Uterus (tissue), 4 donors: Measurements from ENCODE around the gene TAMM41. TPM values are rescaled to one million over a fixed set of nuclear protein-coding genes. Genes with fewer than 3 reads are reported as not detected.

ENCODE experiments used
- DNase-seq, 2 donors: peaks; one replicate each; pipeline ENCODE4 v3.0.0-alpha.2; 2019 to 2020
- H3K27ac ChIP-seq, 2 donors: fragments of 200-600 bp; sonication (generic); 1 replicate in 1 of 2; 2 replicates in 1 of 2; pipeline ENCODE4 v1.5.1; 2016 to 2018
- H3K27me3 ChIP-seq, 2 donors: fragments of 200-600 bp; sonication (generic); one replicate each; pipeline ENCODE4 v1.5.1; 2018 to 2019; ENCODE audit warnings: control low read depth in 1 of 2
- H3K36me3 ChIP-seq, 2 donors: fragments of 200-600 bp; sonication (generic); one replicate each; pipeline ENCODE4 v1.5.1; 2019; ENCODE audit warnings: control low read depth in 1 of 2
- H3K4me1 ChIP-seq, 2 donors: fragments of 200-600 bp; sonication (generic); one replicate each; pipeline ENCODE4 v1.5.1; 2018 to 2019; ENCODE audit warnings: control low read depth in 1 of 2
- H3K4me3 ChIP-seq, 2 donors: fragments of 200-600 bp; sonication (generic); 1 replicate in 1 of 2; 2 replicates in 1 of 2; pipeline ENCODE4 v1.5.1; 2018 to 2019; ENCODE audit warnings: mild to moderate bottlenecking in 1 of 2
- H3K9me3 ChIP-seq, 2 donors: fragments of 200-600 bp; sonication (generic); one replicate each; pipeline ENCODE4 v1.5.1; 2019; ENCODE audit warnings: control low read depth in 1 of 2
- POLR2A ChIP-seq, 2 donors: fragments of 450-650 bp; IDR thresholded peaks; one replicate each; pipeline ENCODE4 v1.6.1; 2016; ENCODE audit warnings: antibody characterized with exemption in 2 of 2, mild to moderate bottlenecking in 1 of 2, moderate library complexity in 1 of 2
- intact Hi-C: fragments of 100-400 bp; cut with DNase I; formaldehyde crosslinking; loops from one replicate; pipeline ENCODE4 v1.15.1; 2023; ENCODE audit warnings: low total_unique reads
- total RNA-seq, 4 donors: library from RNA; depleted of rRNA in 3 of 4; stranded (reverse); fragments of >200 nt in 3 of 4; gene quantifications; one replicate each; pipeline versions ENCODE4 v1.1.0 to v1.2.4, GENCODE V29; 2014 to 2023
- TF ChIP-seq, protein P1 (sequence below), 4 experiments: fragments of 200-600 bp in 2 of 4; fragments of 450-650 bp in 2 of 4; sonication (generic) in 2 of 4; IDR thresholded peaks; one replicate each; pipeline ENCODE4 v1.5.1; 2016 to 2019; ENCODE audit warnings: antibody characterized with exemption in 4 of 4, mild to moderate bottlenecking in 2 of 4, moderate library complexity in 1 of 4
- donor health status: DM: yes; HTN: yes; CAD: no.

The TAMM41 gene
- total RNA-seq, 4 donors from 2014 or later = 4.9 to 34.6 (median 25.6) TPM

DNA sequence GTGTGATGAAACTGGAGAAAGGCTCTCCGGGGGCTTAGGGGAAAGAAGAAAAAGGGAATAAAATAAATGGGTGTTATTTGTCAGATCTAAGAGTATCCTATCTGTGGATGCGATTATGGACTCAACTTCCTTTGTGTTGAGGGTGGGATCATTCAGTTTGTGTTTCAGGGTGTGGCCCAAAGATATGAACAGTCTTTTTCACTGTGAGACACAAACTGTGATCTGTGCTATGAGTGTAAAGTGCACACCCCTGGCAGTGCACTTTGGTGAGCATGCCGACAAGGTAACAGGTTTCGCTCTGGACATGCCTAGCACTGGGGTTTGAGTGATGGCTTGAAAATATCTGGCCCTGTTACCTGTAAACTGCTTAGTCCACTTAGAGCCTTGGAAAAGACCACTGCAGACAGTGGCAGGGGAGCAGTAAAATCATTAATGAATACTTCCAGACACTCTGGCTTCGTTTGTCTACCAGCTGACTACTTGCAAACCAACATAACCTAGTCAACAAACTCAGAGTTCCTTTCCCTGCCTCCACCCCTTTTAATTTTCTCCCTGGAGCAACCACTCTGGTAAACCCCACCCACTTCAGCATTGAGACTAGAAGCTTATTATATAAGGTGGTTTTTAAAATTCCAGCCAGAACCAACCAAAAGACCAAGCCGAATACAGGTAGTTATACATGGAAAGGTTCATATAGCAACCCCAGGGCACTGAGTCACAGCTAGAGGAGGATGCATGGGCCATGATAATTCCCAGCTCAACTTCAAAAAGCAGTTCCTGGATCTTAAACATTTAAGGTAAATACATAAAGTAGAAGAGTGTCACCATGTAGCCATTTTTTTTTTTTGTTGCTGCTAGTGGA, 55.1 kb downstream of the TAMM41 start:
- intact Hi-C loops = no loop called here
- no peak for DNase-seq
- H3K4me1 ChIP-seq = no peaks in the 10 kb centered on the region
- H3K36me3 ChIP-seq = no peaks in the 10 kb centered on the region
- H3K27me3 ChIP-seq = no peaks in the 10 kb centered on the region
- H3K9me3 ChIP-seq = no peaks in the 10 kb centered on the region
- TF ChIP-seq POLR2A (IDR thresholded peaks at IDR 0.05) = no peak
- TF ChIP-seq, protein P1, sequence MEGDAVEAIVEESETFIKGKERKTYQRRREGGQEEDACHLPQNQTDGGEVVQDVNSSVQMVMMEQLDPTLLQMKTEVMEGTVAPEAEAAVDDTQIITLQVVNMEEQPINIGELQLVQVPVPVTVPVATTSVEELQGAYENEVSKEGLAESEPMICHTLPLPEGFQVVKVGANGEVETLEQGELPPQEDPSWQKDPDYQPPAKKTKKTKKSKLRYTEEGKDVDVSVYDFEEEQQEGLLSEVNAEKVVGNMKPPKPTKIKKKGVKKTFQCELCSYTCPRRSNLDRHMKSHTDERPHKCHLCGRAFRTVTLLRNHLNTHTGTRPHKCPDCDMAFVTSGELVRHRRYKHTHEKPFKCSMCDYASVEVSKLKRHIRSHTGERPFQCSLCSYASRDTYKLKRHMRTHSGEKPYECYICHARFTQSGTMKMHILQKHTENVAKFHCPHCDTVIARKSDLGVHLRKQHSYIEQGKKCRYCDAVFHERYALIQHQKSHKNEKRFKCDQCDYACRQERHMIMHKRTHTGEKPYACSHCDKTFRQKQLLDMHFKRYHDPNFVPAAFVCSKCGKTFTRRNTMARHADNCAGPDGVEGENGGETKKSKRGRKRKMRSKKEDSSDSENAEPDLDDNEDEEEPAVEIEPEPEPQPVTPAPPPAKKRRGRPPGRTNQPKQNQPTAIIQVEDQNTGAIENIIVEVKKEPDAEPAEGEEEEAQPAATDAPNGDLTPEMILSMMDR (IDR thresholded peaks at IDR 0.05) = no peak
- H3K27ac ChIP-seq = no peak overlapping the region
- no peak overlapping the region for H3K4me3 ChIP-seq

- DNase-seq = no peak
- intact Hi-C loops = no loop called here
- Histone ChIP-seq H3K9me3 (no peaks in the 10 kb centered on the region), H3K27me3 (no peaks in the 10 kb centered on the region), H3K36me3 (no peaks in the 10 kb centered on the region), H3K4me1 (no peaks in the 10 kb centered on the region), H3K4me3 (no peak overlapping the region), H3K27ac (no peak overlapping the region)
- TF ChIP-seq, protein P1 (IDR thresholded peaks at IDR 0.05) = no peak
- no peak for TF ChIP-seq POLR2A (IDR thresholded peaks at IDR 0.05)
These were observed 57.3 kb downstream of the TAMM41 start for GRCh38 chr3:11789412-11789811.

- Histone ChIP-seq H3K9me3 (no peaks in the 10 kb centered on the region), H3K36me3 (no peaks in the 10 kb centered on the region), H3K4me1 (no peaks in the 10 kb centered on the region), H3K4me3 (no peak overlapping the region), H3K27me3 (no peaks in the 10 kb centered on the region), H3K27ac (no peak overlapping the region)
- intact Hi-C loops = no loop called here
- no peak for DNase-seq
- TF ChIP-seq, protein P1 (IDR thresholded peaks at IDR 0.05) = no peak
- TF ChIP-seq POLR2A (IDR thresholded peaks at IDR 0.05) = no peak
These were observed 61.7 kb downstream of the TAMM41 start for GRCh38 chr3:11784971-11785377.

DNA sequence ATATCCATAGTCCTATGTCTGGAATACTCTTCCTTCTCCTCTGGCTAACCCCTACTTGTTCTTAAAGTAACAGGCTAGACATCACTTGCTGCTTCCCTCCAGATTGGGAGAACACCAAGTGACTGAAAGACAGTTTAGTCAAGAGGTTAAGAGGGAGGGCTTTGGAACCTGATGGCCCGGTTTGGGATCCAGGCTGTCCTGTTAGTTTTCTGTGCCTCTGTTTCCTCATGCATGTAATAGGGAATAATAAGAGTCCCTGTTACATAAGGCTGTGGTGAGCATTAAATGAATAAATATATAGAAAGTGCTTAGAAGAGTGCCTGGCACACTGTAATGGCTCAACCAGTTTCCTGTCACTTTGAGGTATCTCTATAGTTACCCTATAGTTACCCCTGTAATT, 66.3 kb downstream of the TAMM41 start:
- intact Hi-C loops = no loop called here
- H3K4me1 ChIP-seq = no peaks in the 10 kb centered on the region
- no peaks in the 10 kb centered on the region for H3K9me3 ChIP-seq
- no peak overlapping the region for H3K4me3 ChIP-seq
- H3K36me3 ChIP-seq = no peaks in the 10 kb centered on the region
- H3K27ac ChIP-seq = no peak overlapping the region
- TF ChIP-seq, protein P1 (IDR thresholded peaks at IDR 0.05) = no peak
- no peak for TF ChIP-seq POLR2A (IDR thresholded peaks at IDR 0.05)
- no peaks in the 10 kb centered on the region for H3K27me3 ChIP-seq
- DNase-seq = no peak

- Histone ChIP-seq H3K27me3 (no peaks in the 10 kb centered on the region), H3K36me3 (no peaks in the 10 kb centered on the region), H3K27ac (no peak overlapping the region), H3K4me1 (no peaks in the 10 kb centered on the region), H3K4me3 (no peak overlapping the region), H3K9me3 (no peaks in the 10 kb centered on the region)
- DNase-seq = no peak
- intact Hi-C loops = no loop called here
- TF ChIP-seq, protein P1 (IDR thresholded peaks at IDR 0.05) = no peak
These were observed 67.1 kb downstream of the TAMM41 start for GRCh38 chr3:11779626-11780025.
